ENCODE results near the gene COX6A1. TPM values are rescaled to one million over a fixed set of nuclear protein-coding genes. Genes with fewer than 3 reads are reported as not detected.
"Not testable (repeated sequence)": the region's sequence is repeated elsewhere in the genome, so short reads cannot be mapped to it uniquely, and the experiment has no call there.

The COX6A1 gene
- total RNA-seq, 1 donor from 2014 or later = 312 TPM

GRCh38 chr12:120466560-120467315 is 28.8 kb downstream of the COX6A1 start:
- peak; percentile 39 for DNase-seq (ENCODE audit: low spot score)

- DNase-seq (ENCODE audit: low spot score) = peak; percentile 28
Measured at GRCh38 chr12:120467439-120467838, 29.5 kb downstream of the COX6A1 start.

DNA sequence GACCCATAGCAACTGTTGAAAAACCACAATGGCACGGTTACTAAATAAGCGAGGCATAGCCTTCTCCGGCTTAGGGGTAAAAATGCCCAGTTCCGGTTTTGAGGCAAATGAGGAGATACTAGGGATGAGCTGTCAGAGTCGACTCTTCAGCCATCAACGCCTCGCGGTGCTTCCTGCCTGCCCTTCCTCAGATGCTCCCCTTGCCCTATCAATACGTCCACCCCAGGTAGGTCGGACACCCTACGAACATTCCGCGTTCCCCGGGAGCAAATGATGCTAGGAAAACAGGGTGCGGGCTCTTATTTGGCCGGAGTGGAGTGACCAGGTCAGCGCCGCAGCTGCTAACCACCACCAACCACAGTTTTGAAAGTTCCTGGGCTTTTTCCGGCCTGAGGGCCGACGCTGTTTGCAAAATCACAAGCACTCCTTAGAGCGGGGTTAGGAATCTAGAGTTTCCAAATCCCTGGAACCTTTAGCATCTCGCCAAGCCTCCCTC is 30.5 kb downstream of the COX6A1 start:
- no peak for DNase-seq (ENCODE audit: low spot score)

GRCh38 chr12:120468821-120469449 is 31.0 kb downstream of the COX6A1 start:
- DNase-seq (ENCODE audit: low spot score) = no peak

DNA sequence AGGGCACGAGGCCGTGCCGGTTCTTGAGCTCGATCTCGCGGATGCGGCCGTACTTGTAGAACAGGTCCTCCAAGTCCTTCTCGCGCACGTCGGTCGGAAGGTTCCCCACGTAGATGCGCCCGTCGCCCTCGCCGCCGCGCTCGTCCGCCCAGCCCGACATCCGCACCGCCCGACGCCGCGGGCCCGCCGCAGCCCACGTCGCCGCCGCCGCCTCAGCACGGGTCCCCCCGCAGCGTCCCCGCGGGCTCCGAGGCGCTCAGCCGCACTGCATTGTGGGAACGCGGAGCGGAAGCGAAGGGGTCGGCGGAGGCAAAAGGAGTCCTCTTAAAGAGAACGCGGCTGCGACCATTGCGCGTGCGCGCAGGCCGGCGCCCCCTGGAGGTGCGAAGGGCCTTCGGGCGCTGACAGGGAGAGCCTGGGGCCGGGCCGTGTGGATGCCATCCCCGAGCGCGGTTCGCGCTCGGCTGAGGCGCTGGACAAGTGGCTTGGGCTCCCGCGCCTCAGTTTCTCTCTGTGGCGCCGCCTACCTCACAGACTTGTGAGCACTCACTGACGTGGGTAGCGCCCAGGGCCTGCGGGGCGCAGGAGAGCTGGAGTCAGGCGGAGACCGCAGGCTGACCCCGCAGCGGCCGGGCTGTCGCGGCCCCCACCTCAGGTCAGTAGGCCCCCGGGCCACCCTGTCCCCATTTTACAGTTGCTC is 31.7 kb downstream of the COX6A1 start, which contains the start of gene SRSF9:
TSS of gene SRSF9 (minus strand) at position 299 of the 700 bp plus-strand sequence. CDS start at position 160, 139 bp downstream.
- peak; percentile 99 for DNase-seq (ENCODE audit: low spot score)

GRCh38 chr12:120470150-120470784 is 32.4 kb downstream of the COX6A1 start:
- no peak for DNase-seq (ENCODE audit: low spot score)

DNA sequence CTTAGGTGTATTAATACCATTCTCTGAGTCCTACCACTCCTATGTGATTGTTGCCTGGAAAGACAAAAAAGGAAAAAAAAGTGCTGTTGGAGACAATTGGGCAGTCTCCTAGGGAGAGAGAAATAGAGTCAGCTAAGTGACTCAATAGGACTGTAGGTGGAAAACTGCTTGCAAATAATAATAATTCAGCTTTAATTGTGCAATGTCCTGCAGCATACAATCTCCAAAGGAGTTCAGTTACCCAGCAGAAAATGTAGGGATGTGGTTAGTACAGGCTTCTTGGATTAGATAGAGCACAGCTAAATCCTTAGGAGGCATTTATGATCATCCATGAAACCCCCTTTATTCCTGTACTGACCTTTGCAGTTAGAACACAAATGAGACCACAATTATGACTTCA is 34.6 kb downstream of the COX6A1 start:
- no peak for DNase-seq (ENCODE audit: low spot score)

DNA sequence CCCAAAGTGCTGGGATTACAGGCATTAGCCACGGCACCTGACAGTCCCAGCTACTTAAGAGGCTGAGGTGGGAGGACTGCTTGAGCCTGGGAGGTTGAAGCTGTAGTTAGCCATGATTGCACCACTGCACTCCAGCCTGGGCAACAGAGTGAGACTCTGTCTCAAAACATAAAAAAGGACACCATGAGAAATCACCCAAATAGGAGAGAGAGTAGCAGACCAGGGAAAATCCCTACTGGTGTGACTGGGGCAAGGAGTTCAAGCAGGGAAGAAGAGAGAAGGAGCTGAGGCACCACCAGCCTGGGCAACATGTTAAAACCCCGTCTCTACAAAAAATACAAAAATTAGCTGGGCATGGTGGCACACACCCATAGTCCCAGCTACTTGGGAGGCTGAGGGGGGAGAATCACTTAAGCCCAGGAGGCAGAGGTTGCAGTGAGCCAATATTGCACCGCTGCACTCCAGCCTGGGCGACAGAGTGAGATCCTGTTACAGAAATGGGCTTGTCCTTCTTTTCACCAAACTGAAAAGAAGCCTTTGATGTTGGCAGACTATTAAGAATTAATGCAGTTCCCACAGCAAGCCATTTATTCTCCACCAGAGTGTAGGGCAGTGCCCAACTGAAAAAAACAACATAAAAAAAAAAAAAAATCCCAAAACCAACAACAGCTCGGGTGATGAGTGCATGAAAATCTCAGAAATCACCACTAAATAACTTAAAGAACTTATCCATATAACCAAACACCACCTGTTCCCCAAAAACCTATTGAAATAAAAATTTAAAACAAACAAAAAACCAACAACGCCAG is 36.1 kb downstream of the COX6A1 start:
- DNase-seq (ENCODE audit: low spot score) = no peak

GRCh38 chr12:120474616-120474960 is 36.7 kb downstream of the COX6A1 start:
- DNase-seq (ENCODE audit: low spot score) = no peak

DNA sequence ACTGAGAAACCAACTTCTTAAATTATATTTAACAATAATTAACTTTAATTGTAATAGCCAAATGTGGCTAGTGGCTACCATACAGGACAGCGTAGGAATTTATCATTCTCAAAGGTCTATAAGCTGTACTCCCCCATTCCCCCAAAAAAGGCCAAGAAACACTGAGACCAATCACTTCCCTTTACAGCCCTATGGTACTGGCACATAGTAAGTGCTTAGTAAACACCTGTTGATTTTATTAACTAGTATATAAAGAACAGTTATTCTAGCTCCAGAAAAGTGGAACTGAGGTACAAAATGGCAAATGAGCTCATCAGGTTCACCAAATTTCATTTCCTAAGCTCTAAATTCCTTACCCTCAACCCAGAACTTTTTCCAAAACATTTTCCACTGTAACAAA is 37.7 kb downstream of the COX6A1 start:
- DNase-seq (ENCODE audit: low spot score) = no peak

- DNase-seq (ENCODE audit: low spot score) = no peak
Measured at GRCh38 chr12:120479458-120479857, 41.5 kb downstream of the COX6A1 start.

DNA sequence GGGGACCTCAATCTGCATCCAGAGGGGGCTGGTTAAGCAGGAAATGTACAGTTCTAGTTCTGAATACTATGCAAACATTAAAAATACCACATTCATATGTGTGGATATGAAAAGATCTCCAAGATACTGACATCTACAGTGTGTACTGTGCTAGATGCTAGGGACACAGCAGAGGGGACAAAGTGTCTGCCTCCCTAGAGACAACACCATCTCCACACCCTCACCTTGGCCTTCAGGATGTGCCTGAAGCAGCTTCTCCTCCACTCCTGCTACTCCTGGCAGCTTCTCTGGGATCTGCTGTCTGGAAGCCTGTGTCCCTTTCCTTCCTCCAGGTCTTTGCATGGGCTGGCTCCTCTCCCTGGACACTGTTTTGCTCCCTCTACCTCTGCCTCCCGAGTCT is 42.3 kb downstream of the COX6A1 start:
- no peak for DNase-seq (ENCODE audit: low spot score)

DNA sequence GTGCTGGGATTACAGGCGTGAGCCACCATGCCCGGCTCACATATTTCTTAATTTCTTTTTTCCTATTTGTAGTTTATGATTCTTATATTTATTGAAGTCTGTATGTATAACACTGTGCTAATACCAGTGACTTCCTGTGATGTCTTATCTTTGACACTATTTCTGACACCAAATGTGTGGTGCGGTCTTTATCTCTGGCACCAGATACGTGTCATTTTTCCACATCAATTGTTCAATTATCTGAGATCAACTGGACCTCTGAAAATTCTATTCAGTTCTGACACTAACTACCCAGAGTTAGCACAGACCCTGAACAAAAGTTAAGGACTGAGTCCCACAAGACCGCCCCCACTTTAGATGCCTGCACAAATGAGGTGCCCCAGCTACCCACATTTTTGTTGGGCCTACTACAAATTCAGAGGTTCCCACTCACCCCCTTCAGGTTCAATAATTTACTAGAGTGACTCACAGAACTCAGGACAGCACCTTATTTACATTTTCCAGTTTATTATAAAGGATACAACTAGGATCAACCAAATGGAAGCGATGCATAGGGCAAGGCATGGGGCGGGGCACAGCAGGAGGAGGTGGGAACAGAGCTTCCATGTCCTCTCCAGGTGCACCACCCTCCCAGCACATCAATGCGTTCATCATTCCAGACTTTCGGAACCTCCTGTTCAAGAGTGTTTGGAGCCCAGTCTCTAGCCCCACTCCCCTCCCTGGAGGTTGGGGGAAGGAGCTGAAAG is 43.3 kb downstream of the COX6A1 start:
- DNase-seq (ENCODE audit: low spot score) = no peak

- DNase-seq (ENCODE audit: low spot score) = no peak
Measured at GRCh38 chr12:120483621-120484020, 45.7 kb downstream of the COX6A1 start.

DNA sequence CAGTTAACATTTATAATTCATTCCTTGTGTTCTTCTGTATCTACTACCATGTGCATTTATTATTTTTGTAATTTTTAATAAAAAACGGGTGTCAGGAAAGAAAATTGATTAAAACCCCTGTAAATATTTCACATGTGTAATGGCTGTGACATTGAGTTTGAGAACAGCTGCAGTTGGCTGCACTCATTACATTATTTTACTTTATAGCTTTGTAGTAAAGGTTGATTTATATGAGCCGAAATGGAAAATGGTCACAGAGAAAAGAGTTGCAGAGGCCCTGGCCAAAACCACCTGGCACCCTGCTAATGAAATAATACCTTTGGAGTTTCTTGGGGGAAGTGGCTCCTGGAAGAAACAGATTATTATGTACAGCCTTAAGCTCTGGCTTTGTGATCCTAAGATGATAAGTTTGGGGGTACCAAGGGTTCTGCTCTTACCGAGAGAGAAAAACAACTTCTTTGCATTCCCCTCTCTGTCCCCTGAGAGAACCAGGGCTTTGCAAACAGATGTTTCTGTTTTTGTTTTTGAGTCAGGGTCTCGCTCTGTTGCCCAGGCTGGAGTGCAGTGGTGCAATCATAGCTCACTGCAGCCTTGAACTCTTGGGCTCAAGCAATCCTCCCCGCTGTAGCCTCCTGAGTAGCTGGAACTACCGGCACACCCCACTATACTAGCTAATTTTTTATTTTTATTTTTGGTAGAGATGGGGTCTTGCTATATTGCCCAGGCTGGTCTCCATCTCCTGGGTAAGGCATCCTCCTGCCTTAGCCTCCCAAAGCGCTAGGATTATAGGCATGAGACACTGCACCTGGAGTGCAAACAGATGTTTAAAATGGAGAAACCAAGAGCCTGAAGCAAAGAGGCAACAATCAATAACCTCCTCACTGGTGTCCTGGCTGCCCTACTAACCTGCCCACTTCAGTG is 48.3 kb downstream of the COX6A1 start:
- no peak for DNase-seq (ENCODE audit: low spot score)

DNA sequence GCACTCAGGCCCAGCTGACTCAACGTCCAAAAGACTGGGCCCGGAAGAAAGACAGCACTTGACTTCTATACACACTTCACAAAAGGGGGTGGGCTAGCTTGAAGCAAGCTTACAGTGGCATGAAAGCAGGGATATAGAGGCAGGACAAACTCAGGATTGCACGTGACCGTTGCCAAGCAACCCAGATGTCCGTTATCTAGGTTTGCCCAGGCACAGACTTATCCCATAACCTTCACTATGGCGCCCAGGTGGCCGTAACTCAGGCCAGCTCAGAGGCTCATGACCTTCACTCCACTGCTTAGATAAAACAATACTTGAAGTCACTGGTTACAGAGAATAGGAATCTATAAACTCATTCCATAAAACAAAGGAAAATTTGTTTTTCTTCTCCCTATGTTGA is 49.6 kb downstream of the COX6A1 start:
- not testable (repeated sequence) for DNase-seq (ENCODE audit: low spot score)

DNA sequence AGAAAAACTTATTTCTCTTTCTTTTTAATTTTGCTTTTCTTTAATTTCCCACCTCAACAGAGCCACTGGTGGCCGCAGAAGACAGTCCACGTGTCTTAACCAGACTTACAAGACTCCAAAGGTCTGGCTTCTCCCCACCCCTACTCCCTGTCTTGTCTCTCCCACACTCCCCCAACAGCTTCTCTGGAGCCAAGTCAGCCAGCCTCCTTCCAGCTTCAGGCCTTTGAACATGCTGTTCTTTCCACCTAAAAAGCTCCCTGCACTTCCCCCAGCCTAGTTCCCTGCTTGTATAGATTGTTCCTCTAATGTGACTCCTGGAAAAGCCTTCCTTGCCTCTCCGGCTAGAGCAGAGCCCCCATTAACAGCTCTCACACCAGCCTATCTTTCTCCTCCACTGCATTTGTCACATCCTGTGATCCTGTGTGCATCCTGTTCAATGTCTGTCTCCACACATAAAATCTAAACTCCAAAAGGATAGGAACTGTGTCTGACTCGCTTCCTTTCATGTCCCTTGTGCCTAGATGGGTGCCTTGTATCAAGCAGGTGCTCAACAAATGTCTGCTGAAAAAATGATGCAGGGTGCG is 50.2 kb downstream of the COX6A1 start:
- no peak for DNase-seq (ENCODE audit: low spot score)

- DNase-seq (ENCODE audit: low spot score) = no peak
Measured at GRCh38 chr12:120489018-120489417, 51.1 kb downstream of the COX6A1 start.

GRCh38 chr12:120490325-120490724 is 52.4 kb downstream of the COX6A1 start:
- no peak for DNase-seq (ENCODE audit: low spot score)
